Activated B cell treated with CpG ODN at 0.5 μM for 24 hours (primary cell): ENCODE results near the gene VWA8. TPM values are rescaled to one million over a fixed set of nuclear protein-coding genes. Genes with fewer than 3 reads are reported as not detected.

Experiments
- ATAC-seq: fragments of 200-7000 bp; cut with Tn5 transposase; one replicate; pipeline ENCODE4 v1.10.0; 2021; ENCODE audit warnings: low read depth, mild to moderate bottlenecking, moderate library complexity
- CTCF ChIA-PET: fragments of 350-600 bp; sonication (Branson Sonifier 250); formaldehyde crosslinking; loops from one replicate; lab custom pipeline; 2021; ENCODE audit warnings: antibody characterized with exemption; lab: Charles Lee
- POLR2A ChIA-PET: fragments of 350-600 bp; sonication (Branson Sonifier 250); formaldehyde crosslinking; loops from one replicate; lab custom pipeline; 2021; ENCODE audit warnings: antibody characterized with exemption; lab: Charles Lee
- DNase-seq: peaks from one replicate; pipeline ENCODE4 v3.0.0; 2022
- H3K27ac Mint-ChIP-seq: one replicate; pipeline ENCODE4 v1.8.0; 2020; ENCODE audit warnings: mixed read lengths
- H3K27me3 Mint-ChIP-seq: one replicate; pipeline ENCODE4 v1.8.0; 2021; ENCODE audit warnings: mixed read lengths
- H3K36me3 Mint-ChIP-seq: one replicate; pipeline ENCODE4 v1.8.0; 2021; ENCODE audit warnings: low read depth, mixed read lengths
- H3K4me1 Mint-ChIP-seq: one replicate; pipeline ENCODE4 v1.8.0; 2021; ENCODE audit warnings: mixed read lengths
- H3K4me3 Mint-ChIP-seq: one replicate; pipeline ENCODE4 v1.8.0; 2020; ENCODE audit warnings: mild to moderate bottlenecking, mixed read lengths
- H3K9me3 Mint-ChIP-seq: one replicate; pipeline ENCODE4 v1.8.0; 2020; ENCODE audit warnings: mixed read lengths
- CTCF ChIP-seq: fragments of 200-600 bp; IDR thresholded peaks from one replicate; pipeline ENCODE4 v1.8.0; 2022; ENCODE audit warnings: antibody characterized with exemption, mild to moderate bottlenecking
- intact Hi-C: fragments of 100-400 bp; cut with micrococcal nuclease; formaldehyde crosslinking; loops from one replicate; pipeline ENCODE4 v1.15.1; 2024
- total RNA-seq: library from RNA; stranded (reverse); gene quantifications from 2 replicates; pipeline ENCODE4 v1.2.3, GENCODE V29; 2022

Gene VWA8
- total RNA-seq, 1 donor from 2014 or later, result 21.7 TPM

GRCh38 chr13:41706152-41706551 lies 254.8 kb downstream of the VWA8 start:
- peaks cover 2% of the 10 kb centered on the region for H3K36me3 Mint-ChIP-seq
- H3K27me3 Mint-ChIP-seq, result no peaks in the 10 kb centered on the region
- ChIA-PET POLR2A (no interaction called here), CTCF (no interaction called here)
- no peak for ATAC-seq
- H3K27ac Mint-ChIP-seq, result no peak overlapping the region
- no peak for DNase-seq
- no peaks in the 10 kb centered on the region for H3K4me1 Mint-ChIP-seq
- TF ChIP-seq CTCF, result no peak
- no peak overlapping the region for H3K4me3 Mint-ChIP-seq
- intact Hi-C loops, result no loop called here
- H3K9me3 Mint-ChIP-seq, result no peaks in the 10 kb centered on the region

- no peak overlapping the region for H3K4me3 Mint-ChIP-seq
- intact Hi-C loops, result no loop called here
- H3K27me3 Mint-ChIP-seq, result no peaks in the 10 kb centered on the region
- TF ChIP-seq CTCF, result no peak
- DNase-seq (no peak), ATAC-seq (no peak)
- H3K36me3 Mint-ChIP-seq, result peaks cover 15% of the 10 kb centered on the region
- no peaks in the 10 kb centered on the region for H3K9me3 Mint-ChIP-seq
- no peaks in the 10 kb centered on the region for H3K4me1 Mint-ChIP-seq
- POLR2A ChIA-PET, result no interaction called here
- no peak overlapping the region for H3K27ac Mint-ChIP-seq
- CTCF ChIA-PET, result no interaction called here
Measured at GRCh38 chr13:41702540-41702939, 258.4 kb downstream of the VWA8 start.

GRCh38 chr13:41701676-41702075 lies 259.2 kb downstream of the VWA8 start:
- TF ChIP-seq CTCF, result no peak
- no peak overlapping the region for H3K4me3 Mint-ChIP-seq
- no peaks in the 10 kb centered on the region for H3K9me3 Mint-ChIP-seq
- DNase-seq, result no peak
- H3K4me1 Mint-ChIP-seq, result peaks cover 2% of the 10 kb centered on the region
- ChIA-PET POLR2A (no interaction called here), CTCF (no interaction called here)
- H3K27ac Mint-ChIP-seq, result no peak overlapping the region
- no peaks in the 10 kb centered on the region for H3K27me3 Mint-ChIP-seq
- H3K36me3 Mint-ChIP-seq, result peaks cover 15% of the 10 kb centered on the region
- intact Hi-C loops, result no loop called here
- ATAC-seq, result no peak

GRCh38 chr13:41700790-41701310 lies 260.1 kb downstream of the VWA8 start:
- DNase-seq (no peak), ATAC-seq (no peak)
- intact Hi-C loops, result no loop called here
- TF ChIP-seq CTCF, result no peak
- Mint-ChIP-seq H3K9me3 (no peaks in the 10 kb centered on the region), H3K27ac (no peak overlapping the region), H3K27me3 (no peaks in the 10 kb centered on the region), H3K4me1 (peaks cover 5% of the 10 kb centered on the region), H3K36me3 (peaks cover 15% of the 10 kb centered on the region), H3K4me3 (no peak overlapping the region)
- CTCF ChIA-PET, result no interaction called here
- POLR2A ChIA-PET, result no interaction called here

GRCh38 chr13:41699759-41700158 lies 261.1 kb downstream of the VWA8 start:
- POLR2A ChIA-PET, result no interaction called here
- TF ChIP-seq CTCF, result no peak
- ATAC-seq, result no peak

More at GRCh38 chr13:41699759-41700158, 261.1 kb downstream of the VWA8 start:
- peaks cover 15% of the 10 kb centered on the region for H3K36me3 Mint-ChIP-seq
- no peak overlapping the region for H3K27ac Mint-ChIP-seq
- H3K4me1 Mint-ChIP-seq, result peaks cover 16% of the 10 kb centered on the region
- DNase-seq, result no peak
- intact Hi-C loops, result no loop called here
- no peak overlapping the region for H3K4me3 Mint-ChIP-seq
- no peaks in the 10 kb centered on the region for H3K9me3 Mint-ChIP-seq
- H3K27me3 Mint-ChIP-seq, result no peaks in the 10 kb centered on the region
- CTCF ChIA-PET, result no interaction called here
